ENCODE data around the gene ESPNL.
A peak's percentile ranks its signal among the peaks of the same experiment; 100 is the strongest.

The ESPNL gene

GRCh38 chr2:238157506-238158017 lies 57.4 kb downstream of the ESPNL start:
- TF ChIP-seq SUZ12 (IDR thresholded peaks at IDR 0.05; ENCODE audit: extremely low read depth, insufficient read depth, insufficient read length) (no peak), ZNF274 (IDR thresholded peaks at IDR 0.05; ENCODE audit: low read depth, low read length) (no peak), YY1 (IDR thresholded peaks at IDR 0.05; ENCODE audit: insufficient read depth, insufficient read length) (no peak)
- Histone ChIP-seq H3K4me1 (ENCODE audit: insufficient read depth, insufficient read length) (peaks cover 12% of the 10 kb centered on the region), H3K27me3 (ENCODE audit: insufficient read depth, insufficient read length) (peaks cover 29% of the 10 kb centered on the region), H3K9me3 (ENCODE audit: insufficient read depth, low read length) (peaks cover 7% of the 10 kb centered on the region; the same call in 1 of the 2 replicates), H3K9ac (ENCODE audit: insufficient read length, low read depth) (no peak overlapping the region), H3K4me3 (ENCODE audit: insufficient read length, low read depth) (no peak overlapping the region), H3K36me3 (ENCODE audit: insufficient read depth, insufficient read length, low read length) (no peaks in the 10 kb centered on the region)
- no peak for DNase-seq (ENCODE audit: low read depth, low spot score)

- H3K36me3 ChIP-seq (ENCODE audit: insufficient read depth, insufficient read length, low read length) = no peaks in the 10 kb centered on the region
- peaks cover 34% of the 10 kb centered on the region for H3K27me3 ChIP-seq (ENCODE audit: insufficient read depth, insufficient read length)
- peaks cover 12% of the 10 kb centered on the region for H3K4me1 ChIP-seq (ENCODE audit: insufficient read depth, insufficient read length)
- H3K9me3 ChIP-seq (ENCODE audit: insufficient read depth, low read length) = peaks cover 7% of the 10 kb centered on the region; the same call in 1 of the 2 replicates
- TF ChIP-seq SUZ12 (IDR thresholded peaks at IDR 0.05; ENCODE audit: extremely low read depth, insufficient read depth, insufficient read length) (no peak), ZNF274 (IDR thresholded peaks at IDR 0.05; ENCODE audit: low read depth, low read length) (no peak), YY1 (IDR thresholded peaks at IDR 0.05; ENCODE audit: insufficient read depth, insufficient read length) (no peak)
- no peak for DNase-seq (ENCODE audit: low read depth, low spot score)
- H3K4me3 ChIP-seq (ENCODE audit: insufficient read length, low read depth) = no peak overlapping the region
- H3K9ac ChIP-seq (ENCODE audit: insufficient read length, low read depth) = no peak overlapping the region
Observed at GRCh38 chr2:238158018-238158508, 57.9 kb downstream of the ESPNL start.

GRCh38 chr2:238158509-238159070 lies 58.5 kb downstream of the ESPNL start, which contains the start of gene ERFE:
TSS of gene ERFE (plus strand) at chr2:238158970. CDS start at chr2:238159008, 38 bp downstream.
- Histone ChIP-seq H3K4me1 (ENCODE audit: insufficient read depth, insufficient read length) (peaks cover 14% of the 10 kb centered on the region), H3K9ac (ENCODE audit: insufficient read length, low read depth) (peak within 1 kb of the TSS; percentile 70), H3K36me3 (ENCODE audit: insufficient read depth, insufficient read length, low read length) (no peaks in the 10 kb centered on the region), H3K4me3 (ENCODE audit: insufficient read length, low read depth) (peak within 1 kb of the TSS; percentile 54), H3K27me3 (ENCODE audit: insufficient read depth, insufficient read length) (peaks cover 40% of the 10 kb centered on the region), H3K9me3 (ENCODE audit: insufficient read depth, low read length) (peaks cover 7% of the 10 kb centered on the region; the same call in 1 of the 2 replicates)
- peak; percentile 50 for DNase-seq (ENCODE audit: low read depth, low spot score)
- TF ChIP-seq ZNF274 (IDR thresholded peaks at IDR 0.05; ENCODE audit: low read depth, low read length) = no peak
- TF ChIP-seq SUZ12 (IDR thresholded peaks at IDR 0.05; ENCODE audit: extremely low read depth, insufficient read depth, insufficient read length) = no peak
- TF ChIP-seq YY1 (IDR thresholded peaks at IDR 0.05; ENCODE audit: insufficient read depth, insufficient read length) = no peak

- Histone ChIP-seq H3K9me3 (ENCODE audit: insufficient read depth, low read length) (peaks cover 6% of the 10 kb centered on the region; the same call in 1 of the 2 replicates), H3K27me3 (ENCODE audit: insufficient read depth, insufficient read length) (peaks cover 45% of the 10 kb centered on the region), H3K9ac (ENCODE audit: insufficient read length, low read depth) (peak overlapping the region; percentile 70), H3K4me1 (ENCODE audit: insufficient read depth, insufficient read length) (peaks cover 14% of the 10 kb centered on the region), H3K4me3 (ENCODE audit: insufficient read length, low read depth) (peak overlapping the region; percentile 54), H3K36me3 (ENCODE audit: insufficient read depth, insufficient read length, low read length) (no peaks in the 10 kb centered on the region)
- no peak for DNase-seq (ENCODE audit: low read depth, low spot score)
- TF ChIP-seq ZNF274 (IDR thresholded peaks at IDR 0.05; ENCODE audit: low read depth, low read length) (no peak), YY1 (IDR thresholded peaks at IDR 0.05; ENCODE audit: insufficient read depth, insufficient read length) (no peak)
Observed at GRCh38 chr2:238159071-238159539, 59.0 kb downstream of the ESPNL start.

- Histone ChIP-seq H3K9ac (ENCODE audit: insufficient read length, low read depth) (peak overlapping the region; percentile 70), H3K4me3 (ENCODE audit: insufficient read length, low read depth) (peak overlapping the region; percentile 54), H3K36me3 (ENCODE audit: insufficient read depth, insufficient read length, low read length) (no peaks in the 10 kb centered on the region), H3K4me1 (ENCODE audit: insufficient read depth, insufficient read length) (peaks cover 14% of the 10 kb centered on the region), H3K27me3 (ENCODE audit: insufficient read depth, insufficient read length) (peaks cover 50% of the 10 kb centered on the region), H3K9me3 (ENCODE audit: insufficient read depth, low read length) (no peaks in the 10 kb centered on the region)
- no peak for TF ChIP-seq YY1 (IDR thresholded peaks at IDR 0.05; ENCODE audit: insufficient read depth, insufficient read length)
- TF ChIP-seq SUZ12 (IDR thresholded peaks at IDR 0.05; ENCODE audit: extremely low read depth, insufficient read depth, insufficient read length) = no peak
- TF ChIP-seq ZNF274 (IDR thresholded peaks at IDR 0.05; ENCODE audit: low read depth, low read length) = no peak
- DNase-seq (ENCODE audit: low read depth, low spot score) = no peak
Observed at GRCh38 chr2:238159661-238160205, 59.6 kb downstream of the ESPNL start.

- Histone ChIP-seq H3K4me3 (ENCODE audit: insufficient read length, low read depth) (no peak overlapping the region), H3K9me3 (ENCODE audit: insufficient read depth, low read length) (no peaks in the 10 kb centered on the region), H3K4me1 (ENCODE audit: insufficient read depth, insufficient read length) (peaks cover 14% of the 10 kb centered on the region), H3K9ac (ENCODE audit: insufficient read length, low read depth) (peak overlapping the region; percentile 24), H3K36me3 (ENCODE audit: insufficient read depth, insufficient read length, low read length) (no peaks in the 10 kb centered on the region), H3K27me3 (ENCODE audit: insufficient read depth, insufficient read length) (peaks cover 58% of the 10 kb centered on the region)
- no peak for TF ChIP-seq ZNF274 (IDR thresholded peaks at IDR 0.05; ENCODE audit: low read depth, low read length)
- TF ChIP-seq SUZ12 (IDR thresholded peaks at IDR 0.05; ENCODE audit: extremely low read depth, insufficient read depth, insufficient read length) = no peak
- no peak for TF ChIP-seq YY1 (IDR thresholded peaks at IDR 0.05; ENCODE audit: insufficient read depth, insufficient read length)
- DNase-seq (ENCODE audit: low read depth, low spot score) = no peak
Observed at GRCh38 chr2:238160206-238161129, 60.3 kb downstream of the ESPNL start.

Data from NT2/D1 (cell line).